Measurements from ENCODE around the gene CPO.

DNA sequence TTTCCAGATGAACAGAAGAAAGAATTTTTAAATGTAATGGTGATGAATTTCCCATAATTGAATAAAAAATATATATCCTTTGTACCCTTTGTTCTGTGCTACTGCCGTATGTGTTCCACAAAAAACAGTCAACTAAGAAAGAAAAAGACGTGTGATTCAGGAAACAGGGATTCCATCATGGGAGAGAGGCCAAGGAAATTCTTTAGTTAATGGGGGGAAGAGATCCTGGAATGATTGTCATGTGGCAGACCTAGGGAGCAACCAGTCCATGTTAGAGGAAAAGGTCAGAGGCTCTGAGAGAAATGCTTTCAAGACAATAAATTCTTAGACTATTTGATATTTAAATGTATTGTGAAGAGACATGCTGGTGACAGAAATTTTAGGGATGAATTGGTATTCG, 76.6 kb downstream of the CPO start:
- TF ChIP-seq, protein P1, sequence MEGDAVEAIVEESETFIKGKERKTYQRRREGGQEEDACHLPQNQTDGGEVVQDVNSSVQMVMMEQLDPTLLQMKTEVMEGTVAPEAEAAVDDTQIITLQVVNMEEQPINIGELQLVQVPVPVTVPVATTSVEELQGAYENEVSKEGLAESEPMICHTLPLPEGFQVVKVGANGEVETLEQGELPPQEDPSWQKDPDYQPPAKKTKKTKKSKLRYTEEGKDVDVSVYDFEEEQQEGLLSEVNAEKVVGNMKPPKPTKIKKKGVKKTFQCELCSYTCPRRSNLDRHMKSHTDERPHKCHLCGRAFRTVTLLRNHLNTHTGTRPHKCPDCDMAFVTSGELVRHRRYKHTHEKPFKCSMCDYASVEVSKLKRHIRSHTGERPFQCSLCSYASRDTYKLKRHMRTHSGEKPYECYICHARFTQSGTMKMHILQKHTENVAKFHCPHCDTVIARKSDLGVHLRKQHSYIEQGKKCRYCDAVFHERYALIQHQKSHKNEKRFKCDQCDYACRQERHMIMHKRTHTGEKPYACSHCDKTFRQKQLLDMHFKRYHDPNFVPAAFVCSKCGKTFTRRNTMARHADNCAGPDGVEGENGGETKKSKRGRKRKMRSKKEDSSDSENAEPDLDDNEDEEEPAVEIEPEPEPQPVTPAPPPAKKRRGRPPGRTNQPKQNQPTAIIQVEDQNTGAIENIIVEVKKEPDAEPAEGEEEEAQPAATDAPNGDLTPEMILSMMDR (IDR thresholded peaks at IDR 0.05; ENCODE audit: insufficient read depth, low read length, poor library complexity, severe bottlenecking), result no peak
- no peak for TF ChIP-seq EZH2phosphoT487 (conservative IDR thresholded peaks at IDR 0.05; ENCODE audit: low read length)
